ENCODE results near the gene CORO6. TPM values are rescaled to one million over a fixed set of nuclear protein-coding genes. Genes with fewer than 3 reads are reported as not detected.

CORO6 gene
- total and polyA plus RNA-seq, 2 of the 13 experiments (the other 11 are each of a cell fraction or from before 2014, with no cell fraction given): 0.42 to 0.82 TPM

- H3K9me3 ChIP-seq (ENCODE audit: low read length): no peaks in the 10 kb centered on the region
- CTCF ChIA-PET (ENCODE audit: low intra/inter-chr PET ratio, low total read pairs): interaction anchor here (0.8 kb wide), 1 partner anchor 14 kb away, joined by 3 read pairs; no protein-coding TSS in a partner anchor
- peak overlapping the region; percentile 68 to 94 (median 84) for H3K4me3 ChIP-seq (replicated peaks in 1 of 3; ENCODE audit: insufficient read depth in 1 of 3, low read depth in 2 of 3, low read length in 3 of 3)
- peak; percentile 32 for ATAC-seq
- TSS peak; percentile 31 for BruUV-seq (replicated peaks)
- FAIRE-seq: peak; percentile 56
- H3K4me1 ChIP-seq (ENCODE audit: insufficient read depth, low read length): peaks cover 29% of the 10 kb centered on the region
- in situ Hi-C loops (cut with HindIII; ENCODE audit: extremely low pct_ligation_motif_present, low pct_unique_long_range_greater_than_20kb): no loop called here
- no peaks in the 10 kb centered on the region for H3K36me3 ChIP-seq (replicated peaks in 1 of 2; ENCODE audit: control insufficient read depth in 1 of 2, insufficient read depth in 2 of 2, low read length in 2 of 2)
- WGBS (ENCODE audit: low lambda C conversion rate): 2% methylated on average over 11 of the region's 55 CpGs
- H4K20me1 ChIP-seq (ENCODE audit: insufficient read depth, low read length): 0 out of 2 replicates have a peak, but pooled peaks cover 5% of the 10 kb centered on the region
- intact Hi-C loops (cut with micrococcal nuclease; ENCODE audit: unreplicated experiment): loop anchor here (10.0 kb wide), 1 partner anchor 271 kb away; the partner anchor contains the start of gene NUFIP2
- no peak overlapping the region for H3K27ac ChIP-seq (ENCODE audit: extremely low read length, insufficient read depth, low read length)
- peak overlapping the region; percentile 28; the same call in 1 of the 2 replicates for H3K9ac ChIP-seq (ENCODE audit: insufficient read depth, low read depth, low read length)
- peak overlapping the region; percentile 84 for H3K4me2 ChIP-seq (ENCODE audit: low read depth, low read length)
- H2AFZ ChIP-seq (ENCODE audit: low read length): no peak overlapping the region
- DNase-seq (ENCODE audit: low spot score): peak; percentile 25
- POLR2A ChIA-PET: interaction anchor here (0.7 to 3.1 kb wide), 7 partner anchors 9 to 271 kb away, joined by 3 to 24 read pairs (median 6); partner anchors contain the start of gene TAOK1
- H3K27me3 ChIP-seq (ENCODE audit: control insufficient read depth in 1 of 2, insufficient read depth in 2 of 2, low read length in 2 of 2): no peaks in the 10 kb centered on the region
- no peaks in the 10 kb centered on the region for H3K79me2 ChIP-seq (ENCODE audit: insufficient read depth, low read length)
- TF ChIP-seq ZNF619 (CRISPR knock-in tag; IDR thresholded peaks at IDR 0.05) (0 out of 2 replicates have a peak, but pooled peaks have one; percentile 44), RXRA (CRISPR knock-in tag; IDR thresholded peaks at IDR 0.05) (peak; percentile 53; the same call in 1 of the 2 replicates), SUZ12 (IDR thresholded peaks at IDR 0.05; ENCODE audit: low read depth, low read length) (no peak), KLF6 (CRISPR knock-in tag; IDR thresholded peaks at IDR 0.05) (no peak), CENPBD1 (CRISPR knock-in tag; IDR thresholded peaks at IDR 0.05; ENCODE audit: borderline replicate concordance, low read depth) (0 out of 2 replicates have a peak, but pooled peaks have one; percentile 14), ZBTB39 (CRISPR knock-in tag; IDR thresholded peaks at IDR 0.05) (no peak; the same call in 1 of the 2 replicates), HOXA5 (CRISPR knock-in tag; IDR thresholded peaks at IDR 0.05) (no peak), ZNF263 (CRISPR knock-in tag; IDR thresholded peaks at IDR 0.05) (no peak), ATF7-NPFF (CRISPR knock-in tag; IDR thresholded peaks at IDR 0.05; ENCODE audit: low read depth) (peak; percentile 27; the same call in 1 of the 2 replicates), ZNF598 (CRISPR knock-in tag; IDR thresholded peaks at IDR 0.05; ENCODE audit: borderline replicate concordance) (peak; percentile 66; the same call in 1 of the 2 replicates), STAG1 (CRISPR knock-in tag; IDR thresholded peaks at IDR 0.05) (peak; percentile 27), STAT5B (CRISPR knock-in tag; IDR thresholded peaks at IDR 0.05) (no peak), HDAC1 (CRISPR knock-in tag; IDR thresholded peaks at IDR 0.05) (peak; percentile 56; the same call in 1 of the 2 replicates), JUND (CRISPR knock-in tag; IDR thresholded peaks at IDR 0.05) (no peak), ZNF777 (CRISPR knock-in tag; IDR thresholded peaks at IDR 0.05) (no peak), NFIC (IDR thresholded peaks at IDR 0.05; ENCODE audit: low read length) (no peak), PHB2 (IDR thresholded peaks at IDR 0.05; ENCODE audit: partially characterized antibody) (no peak), SETDB1 (CRISPR knock-in tag; IDR thresholded peaks at IDR 0.05; ENCODE audit: borderline replicate concordance) (no peak), NR1H2 (CRISPR knock-in tag; IDR thresholded peaks at IDR 0.05; ENCODE audit: borderline replicate concordance, low read depth) (0 out of 2 replicates have a peak, but pooled peaks have one; percentile 7), THAP11 (CRISPR knock-in tag; IDR thresholded peaks at IDR 0.05) (0 out of 2 replicates have a peak, but pooled peaks have one; percentile 34), GZF1 (CRISPR knock-in tag; IDR thresholded peaks at IDR 0.05) (no peak), ZZZ3 (CRISPR knock-in tag; IDR thresholded peaks at IDR 0.05; ENCODE audit: borderline replicate concordance) (no peak), ZNF343 (CRISPR knock-in tag; IDR thresholded peaks at IDR 0.05) (0 out of 2 replicates have a peak, but pooled peaks have one; percentile 55)
Observed at GRCh38 chr17:29565643-29566472, 56.9 kb downstream of the CORO6 start.
